HG02852 (cell line): ENCODE results near the gene LDLRAD4.
A peak's percentile ranks its signal among the peaks of the same experiment; 100 is the strongest.
"Not testable (repeated sequence)": the region's sequence is repeated elsewhere in the genome, so short reads cannot be mapped to it uniquely, and the experiment has no call there.

Experiments
- ATAC-seq: cut with Tn5 transposase; IDR thresholded peaks from one replicate; pipeline ENCODE4 v1.9.1; 2021; ENCODE audit warnings: mild to moderate bottlenecking, moderate library complexity; ENCODE audit not compliant: unreplicated experiment

LDLRAD4 gene

GRCh38 chr18:13476312-13476711, 257.8 kb downstream of the LDLRAD4 start:
- not testable (repeated sequence) for ATAC-seq

GRCh38 chr18:13477147-13477683, 258.7 kb downstream of the LDLRAD4 start:
- ATAC-seq, result no peak

- no peak for ATAC-seq
Observed at GRCh38 chr18:13480571-13481255, 262.2 kb downstream of the LDLRAD4 start.

DNA sequence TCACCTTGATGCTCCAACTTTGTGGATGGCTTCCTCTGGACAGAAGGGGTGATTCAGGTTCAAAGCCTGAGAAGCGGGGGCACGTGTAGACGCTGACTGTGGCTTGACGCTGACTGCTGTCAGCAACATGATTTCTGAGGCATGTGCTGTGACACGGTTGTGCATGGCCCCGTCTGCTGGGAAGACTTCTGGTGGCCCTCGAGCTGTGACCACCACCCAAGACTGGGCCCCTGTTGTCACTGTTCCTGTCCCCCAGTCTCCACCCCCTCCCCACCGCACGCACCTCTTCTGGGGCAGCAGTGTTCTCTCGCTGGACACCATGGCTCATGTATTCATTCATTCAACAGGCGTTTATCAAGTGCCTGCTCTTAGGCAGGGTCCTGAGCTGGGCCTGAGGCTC, 262.8 kb downstream of the LDLRAD4 start:
- no peak for ATAC-seq

DNA sequence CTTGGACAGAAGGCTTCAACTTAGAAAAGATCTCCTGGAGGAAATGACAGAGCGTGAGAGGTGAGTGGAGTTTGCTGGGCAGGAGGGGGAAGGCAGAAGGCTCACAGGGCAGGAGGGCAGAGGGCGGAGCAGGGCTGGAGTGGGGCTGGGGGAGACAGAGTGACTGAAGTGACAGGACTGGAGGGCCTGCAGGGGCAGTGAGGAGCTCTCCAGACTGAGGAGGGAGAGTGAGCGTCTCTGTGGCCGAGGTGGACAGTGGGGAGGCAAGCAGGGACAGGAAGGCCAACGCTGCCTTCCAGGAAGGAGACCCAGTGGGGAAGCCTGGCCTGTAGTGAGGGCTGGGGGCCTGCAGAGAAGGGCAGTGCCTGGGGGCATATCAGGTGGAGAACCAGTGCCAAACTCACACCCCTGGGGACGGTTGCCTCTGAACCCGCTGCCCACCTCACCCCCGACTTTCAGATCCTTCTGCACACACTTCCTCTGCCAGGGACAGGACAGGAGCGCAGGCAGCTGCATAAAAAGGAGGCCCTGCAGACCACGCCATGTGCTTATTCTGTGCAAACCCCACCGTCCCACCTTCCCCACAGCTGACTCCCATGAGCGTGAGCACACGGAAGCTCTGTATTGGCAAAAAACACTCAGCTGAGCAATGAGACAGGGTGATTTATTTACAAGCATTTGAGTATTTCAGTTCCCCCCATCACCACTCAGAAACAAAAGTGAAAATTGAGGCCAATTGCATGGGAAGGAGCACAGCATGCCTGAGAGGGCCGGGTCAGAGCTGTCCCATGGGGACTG, 263.5 kb downstream of the LDLRAD4 start:
- ATAC-seq, result peak; percentile 89

DNA sequence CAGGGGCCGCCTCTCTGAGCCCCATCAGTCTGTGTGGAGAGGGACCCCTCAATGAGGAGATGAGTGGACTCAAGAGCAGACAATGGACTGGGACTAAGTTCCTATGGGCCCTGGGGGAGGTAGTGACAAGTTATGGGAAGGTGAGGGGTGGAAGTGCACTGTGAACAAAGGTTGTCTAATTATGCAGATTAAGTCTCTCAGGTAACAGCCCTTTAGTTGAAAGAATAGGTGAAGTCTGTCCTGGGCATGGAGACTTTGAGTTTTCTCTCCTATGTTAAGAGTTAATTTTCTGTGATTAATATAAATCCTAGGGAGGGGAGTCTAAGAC, 264.0 kb downstream of the LDLRAD4 start:
- peak; percentile 27 for ATAC-seq

DNA sequence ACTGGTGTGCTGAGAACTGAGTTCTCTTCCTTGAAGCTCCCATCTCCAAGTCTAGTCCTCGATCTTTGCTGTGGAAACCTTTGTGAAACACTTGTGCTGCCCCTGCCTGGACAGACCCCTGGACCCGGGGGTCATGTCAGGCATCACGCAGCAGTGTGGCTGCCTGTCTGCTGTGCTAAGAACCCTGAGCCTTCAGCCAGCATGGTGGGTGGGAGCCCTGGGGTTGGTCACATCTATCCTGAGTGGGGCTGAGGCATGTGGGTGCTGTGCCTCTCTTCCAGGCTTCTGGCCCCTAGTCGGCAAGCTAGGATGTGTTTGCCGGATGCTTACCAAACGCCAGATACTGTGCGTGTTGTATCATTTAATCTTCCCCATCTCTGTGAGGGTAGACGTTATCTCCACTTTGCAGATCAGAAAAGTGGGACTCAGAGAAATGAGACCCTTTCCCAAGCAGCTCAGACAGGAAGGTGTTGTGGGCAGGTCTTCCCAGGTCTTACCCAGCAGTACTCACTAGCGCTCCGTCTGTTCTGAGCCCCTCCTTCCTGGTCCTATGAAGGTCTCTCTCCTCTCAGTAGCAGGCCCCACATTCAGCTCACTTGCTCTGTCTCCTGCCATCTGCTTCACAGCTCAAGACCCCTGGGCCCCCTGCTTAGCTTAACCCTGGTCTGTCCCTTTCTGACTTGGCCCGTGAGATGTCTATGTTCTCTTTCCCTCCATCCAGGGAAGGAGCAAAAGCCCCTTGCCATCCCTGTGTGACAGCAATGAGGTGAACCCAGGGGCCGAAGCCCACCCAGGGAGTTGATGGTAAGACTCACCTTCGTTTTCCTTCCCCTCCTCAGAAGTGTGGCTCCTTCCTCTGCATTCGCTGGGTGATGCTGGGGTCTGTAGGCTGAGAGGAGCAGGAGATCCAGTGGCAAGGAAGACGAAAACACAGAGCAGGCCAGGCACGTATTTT, 265.0 kb downstream of the LDLRAD4 start:
- ATAC-seq, result no peak

GRCh38 chr18:13485182-13485581, 266.6 kb downstream of the LDLRAD4 start:
- no peak for ATAC-seq

GRCh38 chr18:13485604-13486003, 267.0 kb downstream of the LDLRAD4 start:
- ATAC-seq, result no peak

- ATAC-seq, result no peak
Observed at GRCh38 chr18:13486284-13486683, 267.7 kb downstream of the LDLRAD4 start.

DNA sequence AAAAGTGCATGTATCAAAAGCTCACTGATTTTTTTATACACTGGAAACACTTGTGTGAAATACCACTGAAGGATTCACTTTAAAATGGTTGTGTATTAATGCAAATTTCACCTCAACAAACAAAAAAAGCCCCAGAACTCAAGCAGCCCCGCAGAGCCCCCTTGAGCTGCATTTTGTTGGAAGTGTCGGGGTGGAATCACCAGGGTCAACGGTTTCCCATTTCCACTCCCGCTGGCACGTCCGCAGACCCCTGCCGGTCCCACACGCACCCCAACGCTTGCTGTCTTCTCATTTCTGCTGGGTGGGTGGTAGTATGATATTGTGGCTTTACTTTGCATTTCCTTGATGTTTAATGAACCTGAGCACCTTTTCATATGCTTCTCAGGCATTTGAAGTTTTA, 268.1 kb downstream of the LDLRAD4 start:
- ATAC-seq, result no peak

GRCh38 chr18:13487237-13487636, 268.7 kb downstream of the LDLRAD4 start:
- ATAC-seq, result no peak

DNA sequence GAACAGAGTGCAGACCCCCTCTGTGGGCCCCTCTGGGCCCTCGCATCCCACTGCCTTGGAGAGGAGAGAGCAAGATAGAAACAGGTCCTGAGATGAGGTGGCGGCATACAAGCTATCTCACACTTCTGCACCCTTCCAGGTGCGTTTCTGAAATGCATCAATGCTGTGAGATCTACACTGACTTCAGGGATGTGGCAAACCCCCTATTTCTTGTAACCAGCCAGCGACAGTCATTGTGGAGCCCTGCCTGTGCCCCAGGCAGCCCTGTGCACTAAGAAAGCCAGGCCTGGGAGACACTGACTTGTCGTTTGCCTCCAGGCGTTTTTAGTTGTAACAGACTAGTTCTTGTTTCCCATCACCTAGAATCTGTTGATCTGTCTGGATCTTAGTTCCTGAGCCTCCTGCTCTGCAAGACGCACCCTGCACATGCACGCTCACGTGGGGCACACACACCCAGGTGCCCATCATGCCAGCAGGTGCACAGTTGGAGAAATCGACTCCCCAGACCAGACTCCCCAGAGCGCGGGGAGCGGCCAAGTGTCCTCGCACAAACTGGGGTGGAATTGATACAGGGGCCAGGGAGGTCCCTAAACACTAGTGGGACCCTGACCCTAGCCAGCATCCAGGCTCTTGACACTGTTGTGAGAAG, 269.8 kb downstream of the LDLRAD4 start:
- ATAC-seq, result no peak

DNA sequence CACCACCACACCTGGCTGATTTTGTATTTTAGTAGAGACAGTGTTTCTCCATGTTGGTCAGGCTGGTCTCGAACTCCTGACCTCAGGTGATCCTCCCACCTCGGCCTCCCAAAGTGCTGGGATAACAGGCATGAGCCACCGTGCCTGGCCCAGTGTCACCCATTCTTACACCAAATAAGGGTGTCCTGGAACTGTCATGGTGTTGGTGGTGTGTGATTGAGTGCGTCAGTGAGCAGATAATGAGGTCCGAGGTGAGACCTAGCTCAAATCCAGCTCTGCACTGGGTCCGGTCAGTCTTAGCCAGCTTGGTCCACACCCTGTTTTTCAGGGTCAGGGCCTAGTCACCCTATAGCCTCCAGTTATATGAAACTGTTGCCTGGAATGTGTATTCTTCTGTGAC, 270.7 kb downstream of the LDLRAD4 start:
- ATAC-seq, result not testable (repeated sequence)

- no peak for ATAC-seq
Observed at GRCh38 chr18:13491138-13491537, 272.6 kb downstream of the LDLRAD4 start.

- ATAC-seq, result no peak
Observed at GRCh38 chr18:13492314-13492713, 273.8 kb downstream of the LDLRAD4 start.

GRCh38 chr18:13493079-13493478, 274.5 kb downstream of the LDLRAD4 start:
- ATAC-seq, result no peak

GRCh38 chr18:13493725-13494124, 275.2 kb downstream of the LDLRAD4 start:
- ATAC-seq, result no peak

- no peak for ATAC-seq
Observed at GRCh38 chr18:13494871-13495445, 276.4 kb downstream of the LDLRAD4 start.

DNA sequence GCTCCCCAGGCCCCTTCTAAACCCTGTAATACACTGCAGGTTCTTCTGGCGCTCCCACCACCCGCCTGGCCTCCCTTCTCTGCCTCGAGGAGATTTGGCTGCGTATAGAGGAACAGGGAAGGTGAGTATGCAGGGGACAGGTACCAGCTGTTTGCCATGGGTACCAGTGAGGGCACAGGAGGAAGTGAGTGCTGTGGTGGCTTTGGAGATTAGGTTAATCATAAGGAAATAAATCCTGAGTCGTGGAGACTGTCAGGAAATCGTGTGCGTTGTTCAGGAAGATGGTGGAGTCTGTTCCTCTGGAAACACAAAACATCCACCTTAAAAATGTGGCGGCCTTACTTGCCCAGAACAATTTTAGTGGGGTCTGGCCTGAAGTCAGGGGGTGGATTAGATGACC, 277.4 kb downstream of the LDLRAD4 start:
- no peak for ATAC-seq
